H7 (cell line): Measurements from ENCODE around the gene MRPL24. TPM values are rescaled to one million over a fixed set of nuclear protein-coding genes. Genes with fewer than 3 reads are reported as not detected.
"Not testable (repeated sequence)": the region's sequence is repeated elsewhere in the genome, so short reads cannot be mapped to it uniquely, and the experiment has no call there.

Source experiments
- DNase-seq: peaks from one replicate; pipeline ENCODE4 v3.0.0; 2012
- H3K27me3 ChIP-seq: 2 replicates; pipeline ENCODE4 v1.6.0; 2011; ENCODE audit warnings: mild to moderate bottlenecking, low read length; ENCODE audit not compliant: control insufficient read depth, insufficient read depth
- H3K36me3 ChIP-seq: replicated peaks from 2 replicates; pipeline ENCODE4 v1.5.1; 2011; ENCODE audit warnings: low read length; ENCODE audit not compliant: control insufficient read depth, insufficient read depth
- H3K4me3 ChIP-seq: 2 replicates; pipeline ENCODE4 v1.5.1; 2011; ENCODE audit warnings: low read depth, mild to moderate bottlenecking, control low read depth, low read length, moderate library complexity; ENCODE audit not compliant: insufficient read depth
- total RNA-seq: library from RNA; depleted of rRNA; stranded (reverse); fragments of >200 nt; shearing (Covaris generic); gene quantifications from 2 replicates; pipeline ENCODE4 v1.2.3, GENCODE V29; 2014

Gene MRPL24
- total RNA-seq, 1 experiment from 2014 or later: 105 TPM

GRCh38 chr1:156767879-156768604 is 27.2 kb upstream of the MRPL24 start:
- H3K36me3 ChIP-seq: peaks cover 8% of the 10 kb centered on the region
- peak; percentile 84 for DNase-seq
- H3K27me3 ChIP-seq: no peaks in the 10 kb centered on the region
- H3K4me3 ChIP-seq: peak overlapping the region; percentile 93

GRCh38 chr1:156767101-156767878 is 26.4 kb upstream of the MRPL24 start, which contains the start of gene PRCC:
Gene PRCC (plus strand): TSS chr1:156767535. CDS start chr1:156767772, 237 bp downstream.
- peak within 1 kb of the TSS; percentile 93 for H3K4me3 ChIP-seq
- H3K27me3 ChIP-seq: no peaks in the 10 kb centered on the region
- DNase-seq: peak; percentile 91
- H3K36me3 ChIP-seq: peaks cover 8% of the 10 kb centered on the region

GRCh38 chr1:156766298-156767100 is 25.6 kb upstream of the MRPL24 start:
- no peak for DNase-seq
- Histone ChIP-seq H3K36me3 (peaks cover 8% of the 10 kb centered on the region), H3K4me3 (peak overlapping the region; percentile 49), H3K27me3 (no peaks in the 10 kb centered on the region)

- no peak overlapping the region for H3K4me3 ChIP-seq
- peaks cover 2% of the 10 kb centered on the region for H3K36me3 ChIP-seq
- H3K27me3 ChIP-seq: no peaks in the 10 kb centered on the region
- DNase-seq: no peak
Observed at GRCh38 chr1:156765666-156766065, 24.8 kb upstream of the MRPL24 start.

- not testable (repeated sequence) for DNase-seq, H3K4me3 ChIP-seq, H3K36me3 ChIP-seq, H3K27me3 ChIP-seq
Observed at GRCh38 chr1:156765136-156765535, 24.2 kb upstream of the MRPL24 start.

- H3K4me3 ChIP-seq: no peak overlapping the region
- H3K27me3 ChIP-seq: no peaks in the 10 kb centered on the region
- no peaks in the 10 kb centered on the region for H3K36me3 ChIP-seq
- no peak for DNase-seq
Observed at GRCh38 chr1:156760796-156761104, 19.9 kb upstream of the MRPL24 start.

GRCh38 chr1:156760092-156760795 is 19.4 kb upstream of the MRPL24 start:
- no peak overlapping the region for H3K4me3 ChIP-seq
- no peaks in the 10 kb centered on the region for H3K27me3 ChIP-seq
- H3K36me3 ChIP-seq: no peaks in the 10 kb centered on the region
- DNase-seq: no peak

GRCh38 chr1:156757572-156758253 is 16.8 kb upstream of the MRPL24 start:
- H3K36me3 ChIP-seq, DNase-seq, H3K4me3 ChIP-seq, H3K27me3 ChIP-seq: not testable (repeated sequence)

- Histone ChIP-seq H3K4me3 (no peak overlapping the region), H3K27me3 (no peaks in the 10 kb centered on the region)
Observed at GRCh38 chr1:156756355-156756754, 15.5 kb upstream of the MRPL24 start.

GRCh38 chr1:156755527-156755950 is 14.7 kb upstream of the MRPL24 start:
- no peak for DNase-seq
- Histone ChIP-seq H3K27me3 (no peaks in the 10 kb centered on the region), H3K4me3 (no peak overlapping the region), H3K36me3 (no peaks in the 10 kb centered on the region)

More at GRCh38 chr1:156756355-156756754, 15.5 kb upstream of the MRPL24 start:
- no peak for DNase-seq
- no peaks in the 10 kb centered on the region for H3K36me3 ChIP-seq

GRCh38 chr1:156754219-156754618 is 13.3 kb upstream of the MRPL24 start:
- Histone ChIP-seq H3K4me3 (no peak overlapping the region), H3K27me3 (no peaks in the 10 kb centered on the region), H3K36me3 (no peaks in the 10 kb centered on the region)
- peak; percentile 6 for DNase-seq

GRCh38 chr1:156752843-156753482 is 12.1 kb upstream of the MRPL24 start:
- DNase-seq: peak; percentile 9
- peak overlapping the region; percentile 99; the same call in 1 of the 2 replicates for H3K4me3 ChIP-seq
- H3K36me3 ChIP-seq: no peaks in the 10 kb centered on the region

GRCh38 chr1:156751757-156752481 is 11.0 kb upstream of the MRPL24 start:
- Histone ChIP-seq H3K27me3 (no peaks in the 10 kb centered on the region), H3K36me3 (no peaks in the 10 kb centered on the region), H3K4me3 (peak overlapping the region; percentile 99)
- DNase-seq: peak; percentile 98

More at GRCh38 chr1:156752843-156753482, 12.1 kb upstream of the MRPL24 start:
- no peaks in the 10 kb centered on the region for H3K27me3 ChIP-seq
